Stimulated activated CD8-positive, alpha-beta memory T cell treated with anti-CD3 and anti-CD28 coated beads, Interleukin-4, amount 100 ng/mL, for 4 hours (primary cell): ENCODE results near the gene UNC5C.

Experiments
- DNase-seq, 2 donors: peaks; one replicate each; pipeline ENCODE4 v3.0.0-alpha.2; 2020; ENCODE audit warnings: low read depth in 2 of 2, low spot score in 1 of 2

Gene UNC5C

DNA sequence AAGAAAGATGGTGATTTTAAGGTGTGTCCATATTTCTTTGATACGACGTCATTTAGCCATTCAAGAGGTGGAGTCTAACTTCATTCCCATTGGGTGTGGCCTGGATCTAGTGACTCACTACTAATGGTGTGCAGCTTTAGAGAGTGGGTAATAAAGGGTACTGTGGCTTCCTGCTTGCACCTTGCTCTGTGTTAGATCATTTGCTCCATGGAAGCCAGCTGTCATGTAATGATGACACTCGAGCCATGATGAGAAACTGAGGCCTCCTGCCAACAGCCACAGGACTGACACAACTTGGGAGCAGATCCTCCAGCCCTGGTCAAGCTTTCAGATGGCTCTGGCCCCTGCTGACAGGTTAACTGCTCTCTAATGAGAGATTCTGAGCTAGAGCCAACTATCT, 82.0 kb downstream of the UNC5C start:
- no peak for DNase-seq

- DNase-seq, result no peak
These were observed 83.8 kb downstream of the UNC5C start for GRCh38 chr4:95465010-95465409.

DNA sequence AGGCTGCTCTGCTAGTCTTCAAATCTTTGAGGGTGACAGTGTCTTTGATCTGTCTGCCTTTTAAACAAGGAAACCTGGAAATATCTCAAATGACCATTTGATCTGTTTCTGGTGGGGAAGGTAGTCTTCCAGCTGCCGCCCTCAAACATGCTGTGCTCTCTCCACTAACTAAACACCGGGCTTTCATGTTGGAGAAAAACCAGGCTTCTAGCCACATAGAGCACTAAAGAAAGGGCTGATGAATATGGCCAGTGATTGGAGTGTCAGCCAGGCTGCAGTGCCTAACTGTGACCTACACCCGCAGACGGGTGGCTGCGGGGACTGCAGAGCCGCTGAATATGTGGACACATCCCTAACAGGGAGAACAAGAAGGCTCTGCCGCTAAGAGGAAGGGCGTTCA, 85.9 kb downstream of the UNC5C start:
- DNase-seq, result no peak

- DNase-seq, result no peak
These were observed 91.4 kb downstream of the UNC5C start for GRCh38 chr4:95457353-95457752.

GRCh38 chr4:95450294-95450693, 98.5 kb downstream of the UNC5C start:
- no peak for DNase-seq

GRCh38 chr4:95446173-95446572, 102.6 kb downstream of the UNC5C start:
- DNase-seq, result no peak

DNA sequence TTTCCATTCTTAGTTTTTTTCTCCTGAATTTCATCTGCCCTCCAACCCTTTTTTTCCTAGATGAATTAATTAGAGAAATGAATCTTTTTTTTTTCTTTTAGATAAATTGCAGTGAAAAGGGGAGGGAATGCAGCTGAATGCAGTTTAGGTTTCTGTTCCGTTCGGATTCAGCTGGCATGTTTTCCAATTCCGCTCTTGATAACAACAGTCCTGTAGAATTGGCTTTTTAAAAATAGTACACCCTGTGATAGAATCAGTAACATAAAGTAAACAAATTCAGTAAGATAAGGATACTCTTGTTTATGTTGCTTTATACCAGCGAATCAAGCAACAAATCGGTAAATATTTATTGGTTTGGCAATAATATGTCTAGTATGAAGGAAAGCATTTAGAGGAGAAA, 103.5 kb downstream of the UNC5C start:
- DNase-seq, result no peak

- no peak for DNase-seq
These were observed 104.0 kb downstream of the UNC5C start for GRCh38 chr4:95444812-95445211.

- no peak for DNase-seq
These were observed 108.9 kb downstream of the UNC5C start for GRCh38 chr4:95439896-95440295.

- no peak for DNase-seq
These were observed 109.7 kb downstream of the UNC5C start for GRCh38 chr4:95439071-95439470.

DNA sequence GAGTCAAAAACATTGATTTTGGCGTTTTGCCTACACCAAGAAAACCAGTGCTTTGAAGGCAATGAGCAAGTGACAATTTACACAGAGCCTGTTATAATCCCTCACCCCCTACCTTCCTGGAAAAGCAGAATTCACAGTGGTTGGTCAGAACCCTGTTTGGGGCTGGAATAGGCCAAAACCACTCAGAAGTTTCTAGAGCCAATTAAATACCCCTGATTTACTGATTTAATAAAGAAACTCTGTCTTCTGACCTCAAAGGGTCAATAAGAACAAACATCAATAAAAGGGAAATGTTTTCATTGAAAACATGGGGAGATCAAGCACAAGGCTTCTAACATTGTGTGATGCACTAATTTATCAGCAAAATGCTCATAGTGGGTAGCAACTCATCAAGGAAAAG, 116.3 kb downstream of the UNC5C start:
- DNase-seq, result no peak

DNA sequence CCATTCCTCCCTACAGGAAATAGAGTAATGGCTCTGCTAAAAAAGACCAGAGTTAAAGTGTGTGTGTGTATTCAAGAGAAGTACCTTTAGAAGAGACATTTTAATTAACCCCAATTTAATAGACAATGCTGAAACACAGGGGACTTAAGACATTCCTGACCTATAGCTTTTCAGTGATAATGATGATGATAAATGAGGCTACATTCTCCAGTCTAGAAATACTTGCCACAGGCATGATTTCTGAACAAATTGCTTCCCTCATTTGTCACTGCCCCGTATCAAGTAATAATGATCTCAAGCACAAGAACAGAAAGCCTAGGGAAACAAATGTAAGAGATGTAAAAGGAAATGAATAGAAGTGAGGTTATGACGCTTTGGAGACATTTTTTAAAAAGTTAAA, 117.1 kb downstream of the UNC5C start:
- no peak for DNase-seq

GRCh38 chr4:95429416-95429815, 119.4 kb downstream of the UNC5C start:
- DNase-seq, result no peak

DNA sequence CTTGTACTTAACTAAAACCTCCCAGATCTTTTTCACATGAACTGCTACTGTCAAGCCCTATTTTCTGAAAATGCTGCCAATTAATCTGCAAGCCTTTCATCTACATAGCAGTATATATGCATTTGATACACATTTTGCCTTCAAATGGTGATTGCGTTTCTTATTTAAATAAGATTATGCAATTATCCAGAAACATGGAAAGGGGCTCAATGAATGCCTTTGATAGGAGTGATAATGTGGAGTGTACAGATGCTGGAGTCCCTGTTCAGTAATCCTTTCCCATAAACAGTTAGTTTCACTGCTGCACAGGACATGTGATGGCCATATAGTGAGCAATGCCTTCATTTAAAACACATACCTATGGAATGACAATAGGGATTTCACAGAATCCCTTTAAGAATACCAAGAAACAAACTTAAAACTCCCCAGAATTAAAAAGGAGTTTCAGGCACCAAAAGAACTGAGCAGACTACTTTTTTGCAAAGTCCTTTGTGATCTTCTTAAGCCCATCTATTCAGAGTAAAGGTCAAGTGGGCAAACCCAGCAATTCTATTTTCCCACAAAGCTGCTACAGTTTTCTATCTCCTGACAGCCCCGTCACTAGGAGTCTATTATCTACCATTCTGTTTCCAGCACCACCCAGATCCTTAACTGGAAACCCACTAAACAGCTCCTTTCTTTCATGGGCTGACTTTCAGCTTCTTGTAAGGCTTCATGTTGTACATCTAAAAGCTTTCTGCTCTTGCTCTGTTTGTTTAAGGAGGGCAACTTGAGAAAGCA, 120.3 kb downstream of the UNC5C start:
- no peak for DNase-seq

- DNase-seq, result no peak
These were observed 122.3 kb downstream of the UNC5C start for GRCh38 chr4:95426455-95426854.

DNA sequence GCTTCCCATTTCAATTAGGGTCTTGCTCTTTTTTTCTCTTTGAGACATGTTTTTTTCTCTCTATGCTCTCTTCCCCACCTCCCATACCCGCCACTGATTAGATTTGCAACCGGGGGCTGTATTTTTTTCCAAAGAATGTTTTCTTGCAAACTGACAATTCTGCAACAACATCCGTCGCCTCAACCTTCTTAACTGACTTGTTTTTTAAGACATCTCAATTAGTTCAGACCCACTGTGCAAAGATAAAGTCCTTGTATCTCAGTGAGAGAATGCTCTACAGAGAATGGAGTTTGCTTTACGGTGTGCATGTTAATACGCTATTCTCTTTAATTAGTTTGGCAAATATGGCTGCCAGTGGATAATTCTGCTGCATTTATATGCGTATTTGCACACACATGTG, 126.3 kb downstream of the UNC5C start:
- no peak for DNase-seq

- no peak for DNase-seq
These were observed 126.9 kb downstream of the UNC5C start for GRCh38 chr4:95421869-95422268.

- no peak for DNase-seq
These were observed 131.2 kb downstream of the UNC5C start for GRCh38 chr4:95417531-95417930.

DNA sequence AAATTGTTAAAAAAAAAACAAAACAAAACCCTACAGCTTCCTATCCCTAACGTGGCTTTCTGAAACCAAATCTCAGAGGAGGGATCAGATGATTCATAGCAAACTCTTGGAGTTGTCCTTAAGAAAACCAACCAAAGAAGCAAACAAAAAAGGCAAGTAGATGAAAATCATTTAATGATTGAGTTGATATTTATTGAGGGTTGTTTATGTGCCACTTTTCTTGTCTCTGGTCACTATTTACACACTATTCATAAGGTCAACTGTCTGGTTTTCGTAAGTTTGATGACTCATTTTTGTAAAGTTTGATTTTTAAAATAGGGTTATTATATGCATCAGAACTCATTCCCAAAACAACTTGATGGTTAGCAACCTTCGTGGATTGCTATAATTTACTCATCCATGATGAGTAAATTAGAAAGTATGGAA, 133.4 kb downstream of the UNC5C start:
- DNase-seq, result no peak

DNA sequence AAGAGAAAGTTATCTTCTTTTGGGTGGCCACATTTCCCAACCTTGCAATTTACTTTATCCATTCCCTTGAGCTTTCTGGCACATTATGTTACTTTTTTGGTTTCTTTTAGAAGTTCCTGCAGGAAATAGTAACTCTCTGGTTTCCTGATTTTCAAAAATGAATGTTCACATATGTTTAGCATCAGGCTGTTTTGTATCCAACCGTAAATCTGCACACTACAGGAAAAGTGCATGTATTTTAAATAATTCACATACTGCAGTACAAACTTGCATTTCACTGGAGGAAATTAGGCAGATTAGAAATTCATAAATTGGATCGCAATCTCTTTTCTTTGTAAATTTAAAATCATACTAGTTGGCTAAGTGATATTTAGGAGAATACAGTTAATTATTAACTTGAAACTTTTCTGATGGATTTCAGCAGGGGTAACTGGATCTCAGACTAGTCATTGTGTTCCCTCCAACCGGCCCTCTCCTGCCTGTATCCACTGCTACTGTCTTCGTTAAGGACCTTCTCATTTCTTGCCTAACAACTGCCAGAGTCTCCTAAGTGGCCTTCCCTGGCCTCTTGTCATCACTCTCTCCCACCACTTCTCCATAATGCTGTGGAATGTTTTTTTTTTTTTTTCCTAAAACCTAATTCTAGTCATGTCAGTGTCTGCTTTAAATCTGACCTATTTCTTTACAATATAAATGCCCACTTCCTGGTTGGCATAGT, 137.2 kb downstream of the UNC5C start:
- DNase-seq, result no peak

DNA sequence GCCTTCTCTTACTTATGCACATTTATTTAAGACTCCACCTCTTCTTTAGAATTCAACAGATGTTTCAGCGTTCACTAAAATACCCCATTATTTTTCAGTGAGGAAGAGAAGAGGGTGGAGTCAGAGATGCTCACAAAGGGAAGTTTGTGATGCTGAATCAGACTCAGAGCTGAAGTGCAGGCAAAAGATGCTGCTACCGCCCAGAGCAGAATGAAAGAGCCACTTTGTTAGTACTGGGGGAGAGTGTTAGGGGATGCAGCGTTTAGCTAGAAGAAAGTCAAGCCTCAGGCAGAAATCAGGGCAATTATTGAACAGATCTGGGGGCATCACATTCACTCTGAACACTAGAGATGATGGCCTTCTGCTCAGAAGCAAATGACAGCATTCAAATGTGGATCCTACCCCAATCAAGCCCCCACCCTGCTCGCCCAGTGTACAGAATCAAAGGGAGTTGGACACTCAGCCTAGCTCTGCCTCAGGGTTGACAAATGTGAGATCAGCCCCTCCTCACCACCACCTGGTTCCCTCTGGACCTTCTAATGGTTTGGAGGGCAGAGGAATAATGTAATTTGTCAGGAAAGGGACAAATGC, 138.3 kb downstream of the UNC5C start:
- DNase-seq, result no peak

- no peak for DNase-seq
These were observed 139.0 kb downstream of the UNC5C start for GRCh38 chr4:95409750-95410149.
